Type B pancreatic cell (in vitro differentiated cells): ENCODE data around the gene SDK1. TPM values are rescaled to one million over a fixed set of nuclear protein-coding genes. Genes with fewer than 3 reads are reported as not detected.

Source experiments
- DNase-seq: peaks from one replicate; pipeline ENCODE4 v3.0.0; 2021; ENCODE audit warnings: mixed read lengths; ENCODE audit not compliant: unreplicated experiment; ENCODE audit errors: extremely low spot score
- H3K27ac Mint-ChIP-seq: 2 replicates; pipeline ENCODE4 v1.8.0; 2021; ENCODE audit warnings: mild to moderate bottlenecking, mixed read lengths
- H3K27me3 Mint-ChIP-seq: 2 replicates; pipeline ENCODE4 v1.8.0; 2021; ENCODE audit warnings: mixed read lengths
- H3K36me3 Mint-ChIP-seq: 2 replicates; pipeline ENCODE4 v1.8.0; 2021; ENCODE audit warnings: mixed read lengths
- H3K4me1 Mint-ChIP-seq: one replicate; pipeline ENCODE4 v1.8.0; 2021; ENCODE audit warnings: mixed read lengths; ENCODE audit not compliant: unreplicated experiment
- H3K4me3 Mint-ChIP-seq: 2 replicates; pipeline ENCODE4 v1.8.0; 2021; ENCODE audit warnings: mild to moderate bottlenecking, mixed read lengths
- H3K9me3 Mint-ChIP-seq: 2 replicates; pipeline ENCODE4 v1.8.0; 2021; ENCODE audit warnings: mixed read lengths
- CTCF ChIP-seq: fragments of 200-600 bp; sonication (generic); conservative IDR thresholded peaks from 2 replicates; pipeline ENCODE4 v1.5.0; 2021; ENCODE audit warnings: antibody characterized with exemption, mild to moderate bottlenecking
- total RNA-seq: library from RNA; stranded (reverse); gene quantifications from 2 replicates; pipeline ENCODE4 v1.2.1, GENCODE V29; 2021; ENCODE audit warnings: low replicate concordance

The SDK1 gene
- total RNA-seq, 1 donor from 2014 or later, result 26.1 TPM

- Mint-ChIP-seq H3K36me3 (peaks cover 7% of the 10 kb centered on the region), H3K27ac (no peak overlapping the region), H3K27me3 (no peaks in the 10 kb centered on the region), H3K9me3 (peaks cover 15% of the 10 kb centered on the region), H3K4me3 (no peak overlapping the region), H3K4me1 (no peaks in the 10 kb centered on the region)
- no peak for TF ChIP-seq CTCF
- no peak for DNase-seq
These were observed 203.3 kb downstream of the SDK1 start for GRCh38 chr7:3504384-3504783.

- peaks cover 5% of the 10 kb centered on the region for H3K4me1 Mint-ChIP-seq
- TF ChIP-seq CTCF, result no peak
- no peaks in the 10 kb centered on the region for H3K9me3 Mint-ChIP-seq
- peaks cover 7% of the 10 kb centered on the region for H3K36me3 Mint-ChIP-seq
- no peak overlapping the region for H3K27ac Mint-ChIP-seq
- H3K4me3 Mint-ChIP-seq, result no peak overlapping the region
- H3K27me3 Mint-ChIP-seq, result no peaks in the 10 kb centered on the region
- DNase-seq, result no peak
These were observed 209.3 kb downstream of the SDK1 start for GRCh38 chr7:3510101-3511020.

- Mint-ChIP-seq H3K4me3 (no peak overlapping the region), H3K9me3 (no peaks in the 10 kb centered on the region), H3K4me1 (peaks cover 7% of the 10 kb centered on the region), H3K36me3 (peaks cover 4% of the 10 kb centered on the region), H3K27me3 (no peaks in the 10 kb centered on the region), H3K27ac (no peak overlapping the region)
- no peak for DNase-seq
- no peak for TF ChIP-seq CTCF
These were observed 216.3 kb downstream of the SDK1 start for GRCh38 chr7:3517344-3517743.

GRCh38 chr7:3518546-3518945, 217.5 kb downstream of the SDK1 start:
- DNase-seq, result no peak
- peaks cover 7% of the 10 kb centered on the region for H3K4me1 Mint-ChIP-seq
- H3K27ac Mint-ChIP-seq, result no peak overlapping the region
- H3K9me3 Mint-ChIP-seq, result no peaks in the 10 kb centered on the region
- H3K27me3 Mint-ChIP-seq, result no peaks in the 10 kb centered on the region
- H3K36me3 Mint-ChIP-seq, result no peaks in the 10 kb centered on the region
- no peak for TF ChIP-seq CTCF
- no peak overlapping the region for H3K4me3 Mint-ChIP-seq

- Mint-ChIP-seq H3K36me3 (no peaks in the 10 kb centered on the region), H3K27me3 (no peaks in the 10 kb centered on the region), H3K4me1 (peaks cover 7% of the 10 kb centered on the region), H3K27ac (no peak overlapping the region), H3K9me3 (no peaks in the 10 kb centered on the region), H3K4me3 (no peak overlapping the region)
- no peak for DNase-seq
- no peak for TF ChIP-seq CTCF
These were observed 219.2 kb downstream of the SDK1 start for GRCh38 chr7:3520206-3520605.
